CD4-positive, alpha-beta T cell treated with Interleukin-4 for 4 hours (primary cell): ENCODE results near the gene SCAMP4.

Experiments used
- DNase-seq: peaks from one replicate; pipeline ENCODE4 v3.0.0-alpha.2; 2020

The SCAMP4 gene

DNA sequence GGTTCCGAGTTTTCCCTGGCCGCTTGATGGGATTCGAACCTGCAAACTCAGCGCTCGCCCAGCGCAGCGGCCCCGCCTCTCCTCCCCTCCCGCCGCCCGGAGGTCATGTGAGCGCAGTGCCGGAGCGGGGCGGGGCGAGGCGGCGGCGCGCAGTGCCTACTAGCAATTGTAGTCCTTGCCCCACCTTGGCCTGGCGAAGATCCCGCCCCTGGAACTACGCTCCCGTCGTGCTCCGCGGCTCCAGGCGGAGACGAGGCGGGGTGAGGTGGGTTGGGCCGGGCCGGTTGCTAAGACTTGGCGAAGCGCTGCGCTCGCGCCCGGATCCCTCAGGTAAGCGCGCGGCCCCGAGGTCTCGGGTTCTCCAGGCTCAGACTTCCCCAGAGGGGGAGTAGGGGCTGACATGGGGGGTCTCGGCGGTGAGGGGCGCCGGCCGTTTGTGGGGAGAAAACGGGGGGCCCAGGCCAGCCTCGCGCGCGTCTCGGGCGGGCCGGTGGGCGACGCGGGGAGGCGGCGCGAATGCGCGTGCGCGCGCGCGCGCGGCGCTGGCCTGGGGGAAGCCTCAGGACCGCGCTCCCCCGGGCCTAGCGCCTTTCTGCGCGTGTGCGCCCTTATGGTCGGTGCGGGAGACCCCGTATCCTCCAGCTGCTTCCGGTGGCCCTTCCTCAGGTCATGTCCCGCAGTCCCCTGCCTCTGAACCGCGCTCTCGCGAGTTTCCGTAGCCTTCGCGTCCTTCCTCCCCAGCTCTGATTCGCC, at the start of gene SCAMP4, which contains the start of gene ADAT3:
Gene SCAMP4, plus strand, starts transcription at position 290 of the 753 bp plus-strand sequence. CDS start 9,621 bp downstream, outside the sequence.
Gene ADAT3, plus strand, starts transcription at position 290 of the 753 bp plus-strand sequence. CDS start 6,649 bp downstream, outside the sequence.
- DNase-seq, result peak; percentile 99

DNA sequence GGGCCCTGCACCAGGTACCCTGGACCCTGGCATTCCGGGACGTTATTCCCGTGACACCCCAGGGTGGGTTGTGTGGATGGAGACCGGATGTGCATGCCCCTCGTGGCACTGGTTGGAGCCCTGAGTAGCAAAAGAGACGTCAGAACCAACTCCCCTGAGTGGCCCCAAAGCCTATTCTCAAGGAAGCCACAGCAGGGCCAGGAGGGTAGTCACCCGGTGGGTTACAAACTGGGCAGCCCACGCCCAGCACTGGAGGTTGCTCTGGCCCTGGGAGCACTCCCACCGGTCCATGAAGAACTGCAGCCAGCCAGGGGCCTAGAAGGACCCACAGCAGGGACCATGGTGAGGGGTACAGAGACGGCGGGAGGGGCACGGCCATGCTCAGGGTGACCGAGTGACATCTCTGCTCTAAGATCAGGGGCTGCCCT, 49.4 kb upstream of the SCAMP4 start:
- no peak for DNase-seq

GRCh38 chr19:1856345-1856697, 48.9 kb upstream of the SCAMP4 start:
- no peak for DNase-seq

DNA sequence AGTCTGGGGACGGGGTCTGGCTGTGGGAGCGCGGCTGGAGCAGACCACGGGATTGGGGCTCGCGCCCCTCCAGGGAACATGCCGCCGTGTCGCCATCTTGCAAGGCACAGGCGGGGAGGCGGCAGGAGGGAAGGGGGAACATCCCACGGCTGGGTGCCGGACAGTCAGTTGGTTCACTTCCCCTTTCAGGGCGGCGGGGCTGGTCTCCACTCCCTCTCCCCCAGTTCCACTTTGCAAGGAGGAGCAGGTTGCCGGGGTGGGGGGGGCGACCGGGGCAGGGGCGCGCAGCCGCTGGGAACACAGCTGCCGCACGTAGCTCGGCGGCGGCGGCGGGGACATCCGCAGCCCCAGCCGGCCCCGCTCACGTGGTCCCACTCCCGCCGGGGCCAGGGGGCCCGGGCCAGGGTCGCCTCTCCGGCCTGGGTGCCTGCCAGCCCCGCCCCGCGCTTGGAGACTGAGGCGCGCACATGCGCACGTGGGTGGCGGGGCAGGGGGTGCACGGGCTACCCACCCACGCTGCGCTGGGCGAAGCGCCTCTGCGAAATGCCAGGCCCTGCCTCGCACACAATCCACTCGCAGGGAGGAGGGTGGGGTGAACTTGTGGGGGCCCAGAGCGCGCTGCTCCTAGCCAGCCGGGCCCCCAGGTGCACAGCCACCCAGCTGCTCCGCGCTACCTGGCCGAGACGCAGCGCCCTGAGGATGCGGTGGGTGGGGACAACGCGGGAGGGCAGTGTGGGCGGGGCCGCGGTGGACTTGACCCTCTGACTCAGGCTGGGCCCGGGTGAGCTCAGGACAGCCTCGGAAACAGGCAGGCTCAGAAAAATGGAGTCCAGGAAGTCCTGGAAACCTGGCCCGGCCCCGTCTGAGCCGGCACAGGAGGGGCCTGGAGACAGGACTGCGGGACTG, 48.2 kb upstream of the SCAMP4 start:
- peak; percentile 29 for DNase-seq

DNA sequence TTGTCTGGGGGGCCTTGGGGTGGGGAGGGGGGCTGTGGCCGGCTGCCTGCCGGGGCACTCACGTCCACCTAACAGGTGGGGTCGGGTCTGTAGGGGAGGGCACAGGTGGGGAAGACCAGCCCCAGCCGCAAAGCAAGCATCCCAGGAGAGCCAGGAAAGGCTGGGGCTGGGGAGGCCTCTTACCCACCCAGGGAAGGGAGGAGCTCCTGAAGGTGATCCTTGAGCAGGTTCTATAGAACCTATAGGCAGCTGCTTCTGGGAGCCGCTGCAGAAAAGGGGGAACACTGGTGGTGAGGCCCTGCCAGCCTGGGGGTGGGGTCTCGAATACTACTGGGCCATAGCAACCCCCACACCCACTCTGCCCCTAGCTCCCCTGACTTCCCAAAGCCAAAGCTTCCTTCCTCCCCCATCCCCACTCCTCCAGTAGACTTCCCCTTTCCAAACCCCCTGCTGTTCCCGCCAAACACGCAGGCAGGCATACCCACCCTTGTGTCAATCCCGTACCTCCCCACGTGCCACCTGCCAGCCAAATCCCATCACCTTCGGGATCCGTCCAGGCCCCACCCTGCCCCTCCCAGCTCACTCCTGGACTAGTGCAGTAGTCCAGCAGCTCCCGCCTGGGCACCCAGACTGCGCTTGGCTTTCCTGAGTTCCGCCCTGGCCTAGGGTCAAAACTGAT, 47.4 kb upstream of the SCAMP4 start:
- DNase-seq, result no peak

GRCh38 chr19:1858412-1859081, 46.7 kb upstream of the SCAMP4 start:
- no peak for DNase-seq

DNA sequence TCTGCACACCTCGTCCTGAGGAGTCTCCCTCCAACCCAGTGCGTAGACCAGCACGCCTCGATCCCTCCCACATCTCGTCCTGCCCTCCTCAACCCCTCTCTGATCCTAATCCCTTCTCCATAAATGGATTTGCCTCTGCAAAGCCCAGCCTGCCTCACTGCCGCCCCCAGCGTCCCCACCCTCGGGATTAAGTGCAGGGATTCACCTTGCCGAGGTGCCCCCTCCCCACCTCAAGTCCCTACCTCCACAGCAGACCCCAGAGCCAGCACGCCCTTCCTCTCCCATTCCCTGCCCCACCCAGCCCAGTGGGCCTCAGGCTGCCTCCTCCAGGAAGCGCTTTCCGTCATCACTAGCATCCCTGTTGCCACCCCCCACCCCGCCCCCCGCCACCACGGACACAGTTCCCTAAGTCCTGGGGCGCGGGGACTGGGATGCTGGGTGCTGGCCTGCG, 45.8 kb upstream of the SCAMP4 start:
- DNase-seq, result no peak

DNA sequence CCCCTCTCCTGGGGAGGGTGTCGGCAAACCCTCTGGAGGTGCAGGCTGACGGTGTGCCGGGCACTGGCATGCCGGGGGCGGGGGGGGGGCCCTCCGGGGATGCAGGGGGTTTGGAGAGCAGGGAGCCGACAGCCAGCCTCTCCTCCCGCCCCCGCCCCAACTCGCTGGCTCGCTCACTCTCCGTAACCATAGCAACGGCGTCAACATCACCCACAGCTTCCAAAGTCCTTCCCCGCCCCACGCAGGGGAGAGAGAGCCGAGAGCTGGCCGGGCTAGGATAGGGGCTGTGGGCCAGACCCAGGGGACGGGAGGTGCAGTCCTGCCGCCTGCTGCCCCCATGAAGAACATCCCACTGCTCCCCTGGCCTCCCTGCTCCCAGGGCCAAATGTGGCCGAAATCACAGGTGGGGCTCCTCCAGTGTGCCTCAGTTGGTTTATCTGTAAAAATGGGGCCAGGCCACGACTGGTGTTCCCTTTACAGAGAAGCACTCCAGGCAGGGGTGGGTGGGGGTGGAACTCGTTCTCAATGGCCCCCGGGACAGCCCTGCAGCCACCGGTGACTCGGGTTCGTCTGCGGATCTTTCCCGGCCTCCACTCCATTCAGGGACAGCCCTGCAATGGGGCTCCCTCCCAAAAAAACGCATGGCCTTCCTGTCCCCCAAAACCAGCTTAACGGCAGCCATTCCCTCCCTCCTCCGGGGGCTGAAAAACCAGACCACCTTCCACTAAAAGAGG, 45.0 kb upstream of the SCAMP4 start:
- peak; percentile 78 for DNase-seq

DNA sequence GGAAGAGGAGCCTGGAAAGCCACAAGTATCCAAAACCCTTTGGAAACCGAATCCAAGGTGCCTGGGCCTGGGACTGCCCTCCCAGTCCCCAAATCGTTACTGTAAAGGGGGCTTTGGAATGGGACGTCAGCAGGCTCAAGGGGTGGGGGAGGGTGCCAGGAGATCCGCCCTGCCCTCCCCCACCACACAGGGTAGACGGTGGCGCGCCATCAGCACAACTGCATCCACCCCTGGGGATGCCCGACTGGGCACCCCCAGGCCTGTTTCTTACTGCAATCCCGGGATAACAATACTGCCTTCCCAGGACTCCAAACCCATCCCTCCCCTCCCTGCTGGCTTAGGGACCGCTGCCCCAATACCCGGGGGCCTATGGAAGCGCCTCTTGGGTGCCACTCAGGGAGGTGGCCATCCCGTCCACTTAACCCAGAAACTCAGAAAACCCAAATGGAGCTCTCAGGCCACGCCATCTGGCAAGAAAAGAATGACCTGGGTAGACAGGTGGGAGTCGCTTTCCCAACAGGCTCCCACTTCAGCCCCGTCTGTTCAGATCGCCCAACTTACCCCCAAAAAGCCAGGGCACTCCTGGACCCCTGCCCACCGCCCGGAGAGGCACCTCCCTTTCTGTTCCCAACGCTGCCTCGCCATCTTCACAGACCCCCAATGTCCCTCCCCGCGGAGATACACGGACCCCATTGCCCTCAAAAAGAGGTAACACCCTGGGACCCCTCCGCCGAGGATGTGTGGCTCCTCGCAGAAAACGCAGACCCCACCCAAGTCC, 44.2 kb upstream of the SCAMP4 start:
- DNase-seq, result no peak

- DNase-seq, result no peak
Measured at GRCh38 chr19:1861599-1862031, 43.6 kb upstream of the SCAMP4 start.

GRCh38 chr19:1862068-1862423, 43.2 kb upstream of the SCAMP4 start:
- no peak for DNase-seq

DNA sequence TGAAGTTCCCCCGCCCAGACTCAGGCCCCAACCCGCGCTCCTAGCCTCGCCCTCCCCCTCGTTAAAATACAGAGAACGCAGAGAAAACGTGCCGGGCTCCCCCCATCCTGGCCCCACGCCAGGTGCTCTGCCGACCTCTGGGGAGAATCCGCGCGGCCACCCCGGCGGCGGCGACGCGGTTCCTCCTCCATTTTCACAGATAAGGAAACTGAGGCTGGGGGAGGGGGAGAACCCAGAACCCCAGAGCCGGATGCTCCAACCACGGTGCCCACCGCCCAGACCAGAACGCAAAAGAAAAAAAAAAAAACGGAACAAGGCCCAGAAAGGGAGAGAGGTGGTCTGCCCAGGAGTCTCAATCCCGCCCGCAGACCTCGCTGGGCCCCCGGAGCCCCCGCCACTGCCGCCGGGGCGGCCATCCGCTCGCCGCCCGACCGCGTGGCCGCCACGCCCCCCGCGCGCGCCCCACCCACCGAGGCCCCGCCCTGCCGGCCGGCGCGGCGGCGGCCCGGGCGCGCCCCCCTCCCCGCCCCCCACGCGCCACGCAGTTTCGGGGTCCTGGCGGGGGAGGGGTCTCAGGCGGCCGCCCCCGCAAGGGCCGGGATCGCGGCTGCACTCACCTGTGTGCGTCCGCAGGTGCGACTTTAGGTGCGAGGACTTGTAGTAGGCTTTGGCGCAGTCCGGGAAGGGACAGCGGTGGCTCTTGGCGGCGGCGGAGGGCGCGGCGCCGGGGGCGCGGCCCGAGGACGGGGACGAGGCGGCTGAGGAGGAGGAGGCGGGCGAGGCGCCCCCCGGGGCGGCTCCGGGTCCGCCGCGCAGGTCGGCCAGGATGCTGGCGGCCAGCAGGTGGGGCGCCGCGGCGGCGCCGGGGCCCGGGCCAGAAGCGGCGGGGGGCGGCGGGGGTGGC, 42.5 kb upstream of the SCAMP4 start:
- DNase-seq, result no peak

DNA sequence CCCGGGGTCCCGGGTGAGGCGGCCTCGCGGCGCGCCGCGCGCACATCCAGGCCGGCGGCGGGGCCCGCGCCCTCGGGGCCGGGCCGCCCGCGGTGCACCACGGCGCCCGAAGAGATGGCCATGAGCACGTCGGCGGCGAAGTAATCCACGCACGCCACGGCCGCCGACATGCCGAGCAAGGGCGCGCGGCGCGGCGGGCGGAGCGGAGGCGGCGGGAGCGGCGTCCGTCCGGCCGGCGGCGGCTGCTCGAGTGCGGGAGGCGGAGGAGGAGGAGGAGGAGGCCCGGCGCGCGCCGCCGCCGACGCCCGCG, 41.9 kb upstream of the SCAMP4 start, which contains the start of gene KLF16:
Gene KLF16, minus strand, starts transcription at position 252 of the 310 bp plus-strand sequence. Its CDS starts 82 bp downstream, at position 170.
- DNase-seq, result no peak

- peak; percentile 89 for DNase-seq
Measured at GRCh38 chr19:1863638-1864479, 41.3 kb upstream of the SCAMP4 start.

GRCh38 chr19:1864480-1865171, 40.6 kb upstream of the SCAMP4 start:
- DNase-seq, result peak; percentile 50

GRCh38 chr19:1865172-1866010, 39.8 kb upstream of the SCAMP4 start:
- no peak for DNase-seq

DNA sequence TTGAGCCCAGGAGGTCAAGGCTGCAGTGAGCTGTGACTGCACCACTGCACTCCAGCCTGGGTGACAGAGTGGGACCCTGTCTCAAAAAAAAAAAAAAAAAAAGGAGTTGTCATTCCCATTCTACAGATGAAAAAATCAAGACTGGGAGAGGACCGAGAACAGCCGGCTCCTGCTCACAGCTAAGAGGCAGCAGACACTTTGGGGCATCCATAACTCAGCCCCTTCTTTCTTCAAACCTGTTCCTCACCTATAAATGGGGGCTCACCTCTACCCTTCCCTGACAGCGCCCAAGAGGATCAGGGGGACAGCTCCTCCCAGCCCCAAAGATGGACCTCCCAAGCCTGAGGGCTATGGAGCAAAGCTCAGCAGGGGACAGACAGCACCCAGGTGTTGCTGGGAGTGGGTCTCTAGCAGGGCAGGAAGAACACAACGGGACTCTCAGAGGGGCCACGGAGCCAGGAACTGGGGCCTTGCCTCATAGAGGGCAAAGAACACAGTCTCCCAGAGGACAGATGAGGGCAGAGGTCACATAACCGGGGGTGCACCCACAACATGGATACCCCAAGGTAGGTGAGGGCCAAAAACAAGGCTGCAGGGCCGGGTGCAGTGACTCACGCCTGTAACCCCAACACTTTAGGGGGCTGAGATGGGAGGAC, 38.4 kb upstream of the SCAMP4 start:
- no peak for DNase-seq
